OCI-LY3 (cell line): Measurements from ENCODE around the gene RPS6KA2.

Source experiments
- H2AFZ ChIP-seq: fragments of 200-600, 300-600 bp; shearing (Covaris generic); 2 replicates; pipeline ENCODE4 v1.6.0; 2014; ENCODE audit warnings: antibody characterized with exemption, low read depth, low read length
- H3K27ac ChIP-seq: fragments of 200-600, 300-600 bp; sonication (generic); 2 replicates; pipeline ENCODE4 v1.5.1; 2014; ENCODE audit warnings: mild to moderate bottlenecking, low read length, moderate library complexity, mixed read lengths
- H3K27me3 ChIP-seq: fragments of 200-600, 300-600 bp; sonication (generic); 2 replicates; pipeline ENCODE4 v1.6.1; 2014; ENCODE audit warnings: low read depth, low read length, mixed read lengths
- H3K36me3 ChIP-seq: fragments of 200-600, 300-600 bp; sonication (generic); replicated peaks from 2 replicates; pipeline ENCODE3; 2014; ENCODE audit warnings: low read depth, low read length, mixed read lengths
- H3K4me1 ChIP-seq: fragments of 300-600, 200-600 bp; sonication (generic); 2 replicates; pipeline ENCODE4 v1.6.1; 2014; ENCODE audit warnings: low read length, mixed read lengths
- H3K4me2 ChIP-seq: fragments of 200-600, 300-600 bp; sonication (generic); 2 replicates; pipeline ENCODE4 v1.6.1; 2014; ENCODE audit warnings: low read length, mixed read lengths
- H3K4me3 ChIP-seq: fragments of 300-600, 200-600 bp; sonication (generic); 2 replicates; pipeline ENCODE4 v1.5.1; 2014; ENCODE audit warnings: antibody characterized with exemption, mild to moderate bottlenecking, low read length, moderate library complexity
- H3K79me2 ChIP-seq: fragments of 300-600, 200-600 bp; shearing (Covaris generic); 2 replicates; pipeline ENCODE4 v1.6.1; 2014; ENCODE audit warnings: mild to moderate bottlenecking, low read length, mixed read lengths
- H3K9ac ChIP-seq: fragments of 300-600, 200-600 bp; shearing (Covaris generic); 2 replicates; pipeline ENCODE4 v1.6.0; 2014; ENCODE audit warnings: mild to moderate bottlenecking, low read length, moderate library complexity
- H3K9me3 ChIP-seq: fragments of 200-600, 300-600 bp; shearing (Covaris generic); 2 replicates; pipeline ENCODE4 v1.6.1; 2014; ENCODE audit warnings: low read length, mixed read lengths; ENCODE audit not compliant: insufficient read depth
- H4K20me1 ChIP-seq: fragments of 200-600, 300-600 bp; sonication (generic); 2 replicates; pipeline ENCODE4 v1.6.1; 2016; ENCODE audit warnings: low read length, mixed read lengths; ENCODE audit not compliant: insufficient read depth
- EZH2phosphoT487 ChIP-seq: fragments of 200-600 bp; shearing (Covaris generic); IDR thresholded peaks from 2 replicates; pipeline ENCODE4 v1.6.1; 2018; ENCODE audit warnings: antibody characterized with exemption, mixed run types, low read depth
- TF ChIP-seq, protein P1 (sequence below): fragments of 200-600, 300-600 bp; sonication (generic); IDR thresholded peaks from 2 replicates; pipeline ENCODE4 v1.5.1; 2014; ENCODE audit warnings: antibody characterized with exemption, low read length, low read depth

RPS6KA2 gene

GRCh38 chr6:166562726-166563125, 64.3 kb downstream of the RPS6KA2 start:
- Histone ChIP-seq H3K27me3 (no peaks in the 10 kb centered on the region), H3K9me3 (no peaks in the 10 kb centered on the region), H3K4me3 (no peak overlapping the region), H3K4me1 (no peaks in the 10 kb centered on the region), H3K36me3 (no peaks in the 10 kb centered on the region), H3K27ac (no peak overlapping the region), H4K20me1 (no peaks in the 10 kb centered on the region), H3K79me2 (no peaks in the 10 kb centered on the region), H2AFZ (no peak overlapping the region), H3K9ac (no peak overlapping the region), H3K4me2 (no peak overlapping the region)
- TF ChIP-seq, protein P1, sequence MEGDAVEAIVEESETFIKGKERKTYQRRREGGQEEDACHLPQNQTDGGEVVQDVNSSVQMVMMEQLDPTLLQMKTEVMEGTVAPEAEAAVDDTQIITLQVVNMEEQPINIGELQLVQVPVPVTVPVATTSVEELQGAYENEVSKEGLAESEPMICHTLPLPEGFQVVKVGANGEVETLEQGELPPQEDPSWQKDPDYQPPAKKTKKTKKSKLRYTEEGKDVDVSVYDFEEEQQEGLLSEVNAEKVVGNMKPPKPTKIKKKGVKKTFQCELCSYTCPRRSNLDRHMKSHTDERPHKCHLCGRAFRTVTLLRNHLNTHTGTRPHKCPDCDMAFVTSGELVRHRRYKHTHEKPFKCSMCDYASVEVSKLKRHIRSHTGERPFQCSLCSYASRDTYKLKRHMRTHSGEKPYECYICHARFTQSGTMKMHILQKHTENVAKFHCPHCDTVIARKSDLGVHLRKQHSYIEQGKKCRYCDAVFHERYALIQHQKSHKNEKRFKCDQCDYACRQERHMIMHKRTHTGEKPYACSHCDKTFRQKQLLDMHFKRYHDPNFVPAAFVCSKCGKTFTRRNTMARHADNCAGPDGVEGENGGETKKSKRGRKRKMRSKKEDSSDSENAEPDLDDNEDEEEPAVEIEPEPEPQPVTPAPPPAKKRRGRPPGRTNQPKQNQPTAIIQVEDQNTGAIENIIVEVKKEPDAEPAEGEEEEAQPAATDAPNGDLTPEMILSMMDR: no peak
- TF ChIP-seq EZH2phosphoT487: no peak

DNA sequence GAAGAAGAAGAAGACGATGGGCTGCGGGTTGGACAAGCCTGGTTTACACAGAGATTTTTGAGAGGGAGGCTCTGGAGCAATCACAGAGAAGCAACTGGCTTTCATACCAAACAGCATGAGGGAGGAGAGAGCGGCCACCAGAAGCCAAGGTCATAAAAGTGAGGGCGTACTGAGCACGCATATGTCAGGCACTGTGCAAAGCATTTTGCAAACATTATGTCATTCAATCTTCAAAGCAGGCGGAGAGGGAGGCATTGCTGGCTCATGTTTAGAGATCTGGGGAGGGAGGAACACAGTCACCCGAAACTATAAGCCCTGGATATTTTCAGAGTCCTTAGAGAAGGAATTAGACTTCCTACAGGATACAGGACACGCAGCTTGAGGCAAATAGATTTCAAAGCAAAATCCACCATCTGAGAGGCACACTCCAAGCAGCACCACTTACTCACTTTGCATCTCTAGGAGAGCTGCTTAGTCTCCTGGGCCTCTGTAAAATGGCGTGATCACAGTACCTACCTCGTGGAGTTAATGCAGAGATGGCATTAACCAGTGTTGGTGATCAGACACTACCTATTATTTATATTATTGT, 65.2 kb downstream of the RPS6KA2 start:
- no peak overlapping the region for H3K9ac ChIP-seq
- no peaks in the 10 kb centered on the region for H3K36me3 ChIP-seq
- H3K27ac ChIP-seq: no peak overlapping the region
- H3K4me2 ChIP-seq: no peak overlapping the region
- no peaks in the 10 kb centered on the region for H3K9me3 ChIP-seq
- no peaks in the 10 kb centered on the region for H4K20me1 ChIP-seq
- H3K27me3 ChIP-seq: no peaks in the 10 kb centered on the region
- H3K79me2 ChIP-seq: no peaks in the 10 kb centered on the region
- no peak overlapping the region for H3K4me3 ChIP-seq
- no peaks in the 10 kb centered on the region for H3K4me1 ChIP-seq
- no peak overlapping the region for H2AFZ ChIP-seq
- TF ChIP-seq, protein P1: no peak
- no peak for TF ChIP-seq EZH2phosphoT487

DNA sequence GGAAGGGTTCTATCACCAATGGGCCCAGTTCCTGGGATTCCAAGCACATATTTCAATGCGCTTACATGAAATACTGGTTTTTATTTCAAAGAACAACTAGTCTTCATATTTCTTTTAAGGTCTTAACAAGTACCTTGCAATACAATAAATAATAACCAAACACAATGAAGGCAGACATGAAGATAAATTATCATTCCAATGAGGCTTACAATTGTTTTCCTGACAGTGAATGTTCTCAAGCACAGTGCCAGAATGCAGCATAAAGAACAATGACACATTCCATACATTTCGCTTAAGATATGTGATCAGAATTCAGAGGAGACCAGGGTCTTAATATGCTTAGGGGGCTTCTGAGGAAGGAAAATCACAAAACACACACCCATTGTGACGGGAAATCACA, 66.8 kb downstream of the RPS6KA2 start:
- Histone ChIP-seq H3K4me1 (no peaks in the 10 kb centered on the region), H3K9me3 (no peaks in the 10 kb centered on the region), H3K36me3 (no peaks in the 10 kb centered on the region), H3K9ac (no peak overlapping the region), H3K27me3 (no peaks in the 10 kb centered on the region), H3K4me3 (no peak overlapping the region), H2AFZ (no peak overlapping the region), H3K79me2 (no peaks in the 10 kb centered on the region), H3K4me2 (no peak overlapping the region), H4K20me1 (no peaks in the 10 kb centered on the region), H3K27ac (no peak overlapping the region)
- no peak for TF ChIP-seq EZH2phosphoT487
- TF ChIP-seq, protein P1: no peak

GRCh38 chr6:166559662-166560061, 67.4 kb downstream of the RPS6KA2 start:
- Histone ChIP-seq H3K27me3 (no peaks in the 10 kb centered on the region), H3K9me3 (no peaks in the 10 kb centered on the region), H3K36me3 (no peaks in the 10 kb centered on the region), H3K4me3 (no peak overlapping the region), H3K4me1 (no peaks in the 10 kb centered on the region), H4K20me1 (no peaks in the 10 kb centered on the region), H3K79me2 (no peaks in the 10 kb centered on the region), H2AFZ (no peak overlapping the region), H3K4me2 (no peak overlapping the region), H3K9ac (no peak overlapping the region), H3K27ac (no peak overlapping the region)
- TF ChIP-seq, protein P1: no peak
- TF ChIP-seq EZH2phosphoT487: no peak
